GM21723 (cell line): ENCODE measurements around the gene C12orf75.
A peak's percentile ranks its signal among the peaks of the same experiment; 100 is the strongest.
"Not testable (repeated sequence)": the region's sequence is repeated elsewhere in the genome, so short reads cannot be mapped to it uniquely, and the experiment has no call there.

ENCODE experiments used
- ATAC-seq: cut with Tn5 transposase; IDR thresholded peaks from one replicate; pipeline ENCODE4 v1.9.1; 2021; ENCODE audit warnings: mild to moderate bottlenecking, moderate library complexity; ENCODE audit not compliant: unreplicated experiment

The C12orf75 gene

GRCh38 chr12:105309384-105309783 is 21.1 kb upstream of the C12orf75 start:
- not testable (repeated sequence) for ATAC-seq

- not testable (repeated sequence) for ATAC-seq
Measured at GRCh38 chr12:105310476-105311085, 19.9 kb upstream of the C12orf75 start.

- ATAC-seq: not testable (repeated sequence)
Measured at GRCh38 chr12:105311936-105312335, 18.6 kb upstream of the C12orf75 start.

GRCh38 chr12:105313755-105314154 is 16.7 kb upstream of the C12orf75 start:
- not testable (repeated sequence) for ATAC-seq

- ATAC-seq: no peak
Measured at GRCh38 chr12:105315130-105315529, 15.4 kb upstream of the C12orf75 start.

GRCh38 chr12:105315726-105316125 is 14.8 kb upstream of the C12orf75 start:
- ATAC-seq: no peak

- no peak for ATAC-seq
Measured at GRCh38 chr12:105316931-105317852, 13.3 kb upstream of the C12orf75 start.

- no peak for ATAC-seq
Measured at GRCh38 chr12:105317942-105318621, 12.4 kb upstream of the C12orf75 start.

- ATAC-seq: no peak
Measured at GRCh38 chr12:105318651-105319483, 11.6 kb upstream of the C12orf75 start.

GRCh38 chr12:105319691-105320209 is 10.7 kb upstream of the C12orf75 start:
- no peak for ATAC-seq

GRCh38 chr12:105321125-105321524 is 9.4 kb upstream of the C12orf75 start:
- ATAC-seq: no peak

GRCh38 chr12:105322070-105322469 is 8.4 kb upstream of the C12orf75 start:
- ATAC-seq: no peak

- ATAC-seq: no peak
Measured at GRCh38 chr12:105324704-105325103, 5.8 kb upstream of the C12orf75 start.

- no peak for ATAC-seq
Measured at GRCh38 chr12:105325117-105325516, 5.4 kb upstream of the C12orf75 start.

GRCh38 chr12:105329926-105330282 is 587 bp upstream of the C12orf75 start:
- ATAC-seq: peak; percentile 2

GRCh38 chr12:105330931-105331804 is 677 bp downstream of the C12orf75 start:
- peak; percentile 18 for ATAC-seq

- no peak for ATAC-seq
Measured at GRCh38 chr12:105331805-105332251, 1.3 kb downstream of the C12orf75 start.

GRCh38 chr12:105332286-105332685 is 1.8 kb downstream of the C12orf75 start:
- ATAC-seq: not testable (repeated sequence)

- ATAC-seq: no peak
Measured at GRCh38 chr12:105332925-105333324, 2.4 kb downstream of the C12orf75 start.
